HepG2 (cell line): ENCODE results near the gene RAD18.

Experiments used
- GATAD2A ChIP-seq: IDR thresholded peaks from 2 replicates; pipeline ENCODE4 v1.6.1; 2016
- RAD21 ChIP-seq: fragments of 450-650 bp; formaldehyde crosslinking; IDR thresholded peaks from 2 replicates; pipeline ENCODE4 v1.5.0; 2020; ENCODE audit warnings: mild to moderate bottlenecking
- ZNF605 ChIP-seq: sonication (generic); formaldehyde crosslinking; IDR thresholded peaks from 2 replicates; pipeline ENCODE4 v1.8.0; 2022; ENCODE audit warnings: mild to moderate bottlenecking, missing genetic modification reagents
- ZNF800 ChIP-seq: sonication (generic); formaldehyde crosslinking; IDR thresholded peaks from 2 replicates; pipeline ENCODE4 v1.4.0; 2020; ENCODE audit warnings: missing genetic modification reagents

GRCh38 chr3:9008550-9009255 is 45.4 kb upstream of the RAD18 start:
- no peak for TF ChIP-seq ZNF800 (CRISPR knock-in tag)
- no peak for TF ChIP-seq RAD21 (CRISPR knock-in tag)
- no peak for TF ChIP-seq GATAD2A (CRISPR knock-in tag)
- no peak for TF ChIP-seq ZNF605 (CRISPR knock-in tag)
